HG03575 (cell line): ENCODE measurements around the gene HCRTR1.

Source experiments
- ATAC-seq: cut with Tn5 transposase; IDR thresholded peaks from one replicate; pipeline ENCODE4 v1.9.1; 2021; ENCODE audit not compliant: unreplicated experiment, insufficient number of reproducible peaks, low FRiP score; ENCODE audit errors: extremely low read depth

The HCRTR1 gene

GRCh38 chr1:31593770-31594632, 23.5 kb upstream of the HCRTR1 start:
- ATAC-seq, result no peak

- no peak for ATAC-seq
Measured at GRCh38 chr1:31595836-31596736, 21.4 kb upstream of the HCRTR1 start.

GRCh38 chr1:31596737-31597097, 20.8 kb upstream of the HCRTR1 start:
- no peak for ATAC-seq

GRCh38 chr1:31598980-31599379, 18.5 kb upstream of the HCRTR1 start:
- no peak for ATAC-seq

- ATAC-seq, result no peak
Measured at GRCh38 chr1:31600641-31601040, 16.8 kb upstream of the HCRTR1 start.

- no peak for ATAC-seq
Measured at GRCh38 chr1:31602081-31602480, 15.4 kb upstream of the HCRTR1 start.

- ATAC-seq, result no peak
Measured at GRCh38 chr1:31605908-31606427, 11.5 kb upstream of the HCRTR1 start.

GRCh38 chr1:31607360-31607759, 10.1 kb upstream of the HCRTR1 start:
- ATAC-seq, result no peak

GRCh38 chr1:31609514-31610118, 7.9 kb upstream of the HCRTR1 start:
- ATAC-seq, result no peak

- ATAC-seq, result no peak
Measured at GRCh38 chr1:31614414-31615005, 3.0 kb upstream of the HCRTR1 start.

GRCh38 chr1:31615414-31615813, 2.1 kb upstream of the HCRTR1 start:
- no peak for ATAC-seq

- no peak for ATAC-seq
Measured at GRCh38 chr1:31615939-31616338, 1.6 kb upstream of the HCRTR1 start.

GRCh38 chr1:31617916-31618746, 642 bp downstream of the HCRTR1 start:
- ATAC-seq, result no peak

- ATAC-seq, result no peak
Measured at GRCh38 chr1:31618916-31619846, 1.7 kb downstream of the HCRTR1 start.

GRCh38 chr1:31620631-31621497, 3.4 kb downstream of the HCRTR1 start:
- ATAC-seq, result no peak

- ATAC-seq, result no peak
Measured at GRCh38 chr1:31621498-31621820, 4.0 kb downstream of the HCRTR1 start.
